ENCODE data around the gene KCNQ2. TPM values are rescaled to one million over a fixed set of nuclear protein-coding genes. Genes with fewer than 3 reads are reported as not detected.
"Not testable (repeated sequence)": the region's sequence is repeated elsewhere in the genome, so short reads cannot be mapped to it uniquely, and the experiment has no call there.

KCNQ2 gene
- total and polyA plus RNA-seq, 4 donors, result not detected

- ATAC-seq (ENCODE audit: low FRiP score) (no peak), DNase-seq (no peak)
- no peaks in the 10 kb centered on the region for H3K36me3 ChIP-seq (ENCODE audit: control insufficient read depth in 1 of 2, insufficient read depth in 2 of 2, low read length in 1 of 2)
- H3K4me1 ChIP-seq (ENCODE audit: control insufficient read depth in 1 of 2, insufficient read depth in 2 of 2, low read length in 2 of 2), result no peaks in the 10 kb centered on the region
- no peaks in the 10 kb centered on the region for H3K27me3 ChIP-seq (ENCODE audit: control insufficient read depth in 1 of 2, insufficient read depth in 2 of 2, low read length in 1 of 2)
- no peak overlapping the region for H3K27ac ChIP-seq (ENCODE audit: low read depth in 1 of 2, low read length in 2 of 2)
- H3K9me3 ChIP-seq (ENCODE audit: control insufficient read depth, low read length), result peaks cover 7% of the 10 kb centered on the region
- intact Hi-C loops (cut with DNase I), result no loop called here
- WGBS, 2 donors, result 51 to 55% methylated on average over 12 to 14 of the region's 14 CpGs
- no peak overlapping the region for H3K4me3 ChIP-seq (ENCODE audit: low read length in 2 of 2)
These were observed 14.8 kb upstream of the KCNQ2 start for GRCh38 chr20:63487116-63487764.

- DNase-seq (no peak), ATAC-seq (ENCODE audit: low FRiP score) (no peak)
- no peaks in the 10 kb centered on the region for H3K36me3 ChIP-seq (ENCODE audit: control insufficient read depth in 1 of 2, insufficient read depth in 2 of 2, low read length in 1 of 2)
- intact Hi-C loops (cut with DNase I), result no loop called here
- H3K27ac ChIP-seq (ENCODE audit: low read depth in 1 of 2, low read length in 2 of 2), result no peak overlapping the region
- H3K4me3 ChIP-seq (ENCODE audit: low read length in 2 of 2), result no peak overlapping the region
- 91 to 96% methylated on average over 17 of the region's 17 CpGs for WGBS, 2 donors
- peaks cover 7% of the 10 kb centered on the region for H3K9me3 ChIP-seq (ENCODE audit: control insufficient read depth, low read length)
- H3K27me3 ChIP-seq (ENCODE audit: control insufficient read depth in 1 of 2, insufficient read depth in 2 of 2, low read length in 1 of 2), result no peaks in the 10 kb centered on the region
- no peaks in the 10 kb centered on the region for H3K4me1 ChIP-seq (ENCODE audit: control insufficient read depth in 1 of 2, insufficient read depth in 2 of 2, low read length in 2 of 2)
These were observed 13.9 kb upstream of the KCNQ2 start for GRCh38 chr20:63486300-63486855.

GRCh38 chr20:63484651-63485403 lies 12.4 kb upstream of the KCNQ2 start:
- DNase-seq, result no peak
- no peak for ATAC-seq (ENCODE audit: low FRiP score)
- no peaks in the 10 kb centered on the region for H3K4me1 ChIP-seq (ENCODE audit: control insufficient read depth in 1 of 2, insufficient read depth in 2 of 2, low read length in 2 of 2)
- H3K27me3 ChIP-seq (ENCODE audit: control insufficient read depth in 1 of 2, insufficient read depth in 2 of 2, low read length in 1 of 2), result no peaks in the 10 kb centered on the region
- no peaks in the 10 kb centered on the region for H3K36me3 ChIP-seq (ENCODE audit: control insufficient read depth in 1 of 2, insufficient read depth in 2 of 2, low read length in 1 of 2)
- no peak overlapping the region for H3K27ac ChIP-seq (ENCODE audit: low read depth in 1 of 2, low read length in 2 of 2)
- no peak overlapping the region for H3K4me3 ChIP-seq (ENCODE audit: low read length in 2 of 2)
- intact Hi-C loops (cut with DNase I), result no loop called here
- peaks cover 7% of the 10 kb centered on the region for H3K9me3 ChIP-seq (ENCODE audit: control insufficient read depth, low read length)
- WGBS, 2 donors, result 62% methylated on average over 18 of the region's 18 CpGs

GRCh38 chr20:63484236-63484635 lies 11.8 kb upstream of the KCNQ2 start:
- DNase-seq, result no peak
- Histone ChIP-seq H3K9me3 (ENCODE audit: control insufficient read depth, low read length) (peaks cover 7% of the 10 kb centered on the region), H3K4me1 (ENCODE audit: control insufficient read depth in 1 of 2, insufficient read depth in 2 of 2, low read length in 2 of 2) (no peaks in the 10 kb centered on the region), H3K36me3 (ENCODE audit: control insufficient read depth in 1 of 2, insufficient read depth in 2 of 2, low read length in 1 of 2) (no peaks in the 10 kb centered on the region), H3K27ac (ENCODE audit: low read depth in 1 of 2, low read length in 2 of 2) (no peak overlapping the region), H3K4me3 (ENCODE audit: low read length in 2 of 2) (no peak overlapping the region), H3K27me3 (ENCODE audit: control insufficient read depth in 1 of 2, insufficient read depth in 2 of 2, low read length in 1 of 2) (no peaks in the 10 kb centered on the region)
- intact Hi-C loops (cut with DNase I), result no loop called here
- ATAC-seq (ENCODE audit: low FRiP score), result no peak
- WGBS, 2 donors, result 58 to 59% methylated on average over 17 of the region's 17 CpGs

- no peak for ATAC-seq (ENCODE audit: low FRiP score)
- intact Hi-C loops (cut with DNase I), result no loop called here
- no peaks in the 10 kb centered on the region for H3K4me1 ChIP-seq (ENCODE audit: control insufficient read depth in 1 of 2, insufficient read depth in 2 of 2, low read length in 2 of 2)
- 64 to 68% methylated on average over 12 of the region's 12 CpGs for WGBS, 2 donors
- peaks cover 7% of the 10 kb centered on the region for H3K9me3 ChIP-seq (ENCODE audit: control insufficient read depth, low read length)
- no peaks in the 10 kb centered on the region for H3K36me3 ChIP-seq (ENCODE audit: control insufficient read depth in 1 of 2, insufficient read depth in 2 of 2, low read length in 1 of 2)
- no peak overlapping the region for H3K4me3 ChIP-seq (ENCODE audit: low read length in 2 of 2)
- H3K27me3 ChIP-seq (ENCODE audit: control insufficient read depth in 1 of 2, insufficient read depth in 2 of 2, low read length in 1 of 2), result no peaks in the 10 kb centered on the region
- no peak for DNase-seq
- no peak overlapping the region for H3K27ac ChIP-seq (ENCODE audit: low read depth in 1 of 2, low read length in 2 of 2)
These were observed 11.4 kb upstream of the KCNQ2 start for GRCh38 chr20:63483834-63484233.

GRCh38 chr20:63482021-63482587 lies 9.6 kb upstream of the KCNQ2 start:
- no peak overlapping the region for H3K4me3 ChIP-seq (ENCODE audit: low read length in 2 of 2)
- 47 to 56% methylated on average over 10 to 11 of the region's 11 CpGs for WGBS, 2 donors
- H3K27ac ChIP-seq (ENCODE audit: low read depth in 1 of 2, low read length in 2 of 2), result no peak overlapping the region
- H3K9me3 ChIP-seq (ENCODE audit: control insufficient read depth, low read length), result peaks cover 7% of the 10 kb centered on the region
- intact Hi-C loops (cut with DNase I), result no loop called here
- no peaks in the 10 kb centered on the region for H3K27me3 ChIP-seq (ENCODE audit: control insufficient read depth in 1 of 2, insufficient read depth in 2 of 2, low read length in 1 of 2)
- ATAC-seq (ENCODE audit: low FRiP score) (no peak), DNase-seq (no peak)
- H3K36me3 ChIP-seq (ENCODE audit: control insufficient read depth in 1 of 2, insufficient read depth in 2 of 2, low read length in 1 of 2), result no peaks in the 10 kb centered on the region
- H3K4me1 ChIP-seq (ENCODE audit: control insufficient read depth in 1 of 2, insufficient read depth in 2 of 2, low read length in 2 of 2), result no peaks in the 10 kb centered on the region

- no peak for DNase-seq
- peaks cover 6% of the 10 kb centered on the region for H3K9me3 ChIP-seq (ENCODE audit: control insufficient read depth, low read length)
- WGBS, 2 donors, result 65 to 75% methylated on average over 12 of the region's 12 CpGs
- H3K36me3 ChIP-seq (ENCODE audit: control insufficient read depth in 1 of 2, insufficient read depth in 2 of 2, low read length in 1 of 2), result no peaks in the 10 kb centered on the region
- ATAC-seq (ENCODE audit: low FRiP score), result no peak
- no peak overlapping the region for H3K4me3 ChIP-seq (ENCODE audit: low read length in 2 of 2)
- intact Hi-C loops (cut with DNase I), result no loop called here
- no peaks in the 10 kb centered on the region for H3K27me3 ChIP-seq (ENCODE audit: control insufficient read depth in 1 of 2, insufficient read depth in 2 of 2, low read length in 1 of 2)
- H3K27ac ChIP-seq (ENCODE audit: low read depth in 1 of 2, low read length in 2 of 2), result no peak overlapping the region
- no peaks in the 10 kb centered on the region for H3K4me1 ChIP-seq (ENCODE audit: control insufficient read depth in 1 of 2, insufficient read depth in 2 of 2, low read length in 2 of 2)
These were observed 9.0 kb upstream of the KCNQ2 start for GRCh38 chr20:63481503-63481902.

GRCh38 chr20:63479695-63480419 lies 7.4 kb upstream of the KCNQ2 start:
- DNase-seq; ATAC-seq (ENCODE audit: low FRiP score); H3K27me3 ChIP-seq (ENCODE audit: control insufficient read depth in 1 of 2, insufficient read depth in 2 of 2, low read length in 1 of 2); H3K27ac ChIP-seq (ENCODE audit: low read depth in 1 of 2, low read length in 2 of 2); H3K4me3 ChIP-seq (ENCODE audit: low read length in 2 of 2); H3K9me3 ChIP-seq (ENCODE audit: control insufficient read depth, low read length); H3K36me3 ChIP-seq (ENCODE audit: control insufficient read depth in 1 of 2, insufficient read depth in 2 of 2, low read length in 1 of 2); H3K4me1 ChIP-seq (ENCODE audit: control insufficient read depth in 1 of 2, insufficient read depth in 2 of 2, low read length in 2 of 2); intact Hi-C loops (cut with DNase I): not testable (repeated sequence)
- 66 to 68% methylated on average over 32 of the region's 32 CpGs for WGBS, 2 donors
